ENCODE data around the gene ERCC3. TPM values are rescaled to one million over a fixed set of nuclear protein-coding genes. Genes with fewer than 3 reads are reported as not detected.
A peak's percentile ranks its signal among the peaks of the same experiment; 100 is the strongest.
"Not testable (repeated sequence)": the region's sequence is repeated elsewhere in the genome, so short reads cannot be mapped to it uniquely, and the experiment has no call there.

ERCC3 gene
- total RNA-seq, 1 donor from 2014 or later, result 37.5 TPM

DNA sequence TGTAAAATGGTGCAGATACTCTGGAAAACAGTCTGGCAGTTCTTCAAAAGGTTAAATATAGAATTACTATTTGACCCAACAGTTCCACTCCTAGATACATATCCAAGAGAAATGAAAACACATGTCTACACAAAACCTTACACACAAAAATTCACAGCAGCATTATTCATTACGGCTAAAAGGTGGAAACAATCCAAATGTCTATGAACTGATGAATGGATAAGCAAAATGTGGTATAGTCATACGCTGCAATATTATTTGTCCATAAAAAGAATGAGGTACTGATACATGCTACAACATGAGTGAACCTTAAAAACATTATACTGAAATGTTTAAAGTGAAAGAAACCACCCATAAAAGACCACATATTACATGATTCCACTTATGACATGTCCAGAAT is 77.8 kb downstream of the ERCC3 start:
- Mint-ChIP-seq H3K36me3 (ENCODE audit: low read depth) (peaks cover 4% of the 10 kb centered on the region), H3K4me3 (ENCODE audit: unreplicated experiment) (no peak overlapping the region), H3K9me3 (ENCODE audit: low read depth) (peaks cover 10% of the 10 kb centered on the region), H3K27me3 (ENCODE audit: low read depth) (no peaks in the 10 kb centered on the region), H3K4me1 (ENCODE audit: low read depth) (peaks cover 57% of the 10 kb centered on the region), H3K27ac (ENCODE audit: unreplicated experiment) (peak overlapping the region; percentile 60)
- no peak for DNase-seq (ENCODE audit: low spot score)
- no peak for TF ChIP-seq CTCF (IDR thresholded peaks at IDR 0.05)

DNA sequence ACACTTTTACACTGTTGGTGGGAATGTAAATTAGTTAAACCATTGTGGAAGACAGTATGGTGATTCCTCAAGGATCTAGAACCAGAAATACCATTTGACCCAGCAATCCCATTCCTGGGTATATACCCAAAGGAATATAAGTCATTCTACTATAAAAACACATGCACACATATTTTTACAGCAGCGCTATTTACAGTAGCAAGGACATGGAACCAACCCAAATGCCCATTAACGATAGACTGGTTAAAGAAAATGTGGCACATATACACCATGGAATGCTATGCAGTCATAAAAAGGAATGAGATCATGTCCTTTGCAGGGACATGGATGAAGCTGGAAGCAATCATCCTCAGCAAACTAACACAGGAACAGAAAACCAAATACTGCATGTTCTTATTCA is 79.7 kb downstream of the ERCC3 start:
- not testable (repeated sequence) for H3K4me3 Mint-ChIP-seq (ENCODE audit: unreplicated experiment)

DNA sequence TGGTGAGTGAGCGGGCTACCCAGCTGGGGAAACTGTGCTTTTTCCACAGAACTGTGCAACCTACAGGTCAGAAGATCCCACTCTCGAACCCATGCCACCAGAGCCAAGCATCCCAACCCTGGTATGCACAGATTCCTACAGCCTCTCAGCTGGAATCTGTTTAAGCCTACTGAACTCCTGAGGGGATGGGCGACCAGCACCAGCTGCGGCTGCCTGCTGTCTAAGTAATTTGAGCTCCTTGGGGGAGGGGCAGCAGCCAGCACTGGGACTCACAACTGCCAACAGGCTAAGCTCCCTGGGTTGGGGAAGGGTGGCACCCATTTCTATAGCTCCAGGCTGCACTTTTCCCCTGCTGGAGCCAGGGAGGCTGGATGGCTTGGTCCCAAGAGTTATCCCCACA is 85.6 kb downstream of the ERCC3 start:
- Mint-ChIP-seq H3K27ac (ENCODE audit: unreplicated experiment) (peak overlapping the region; percentile 71), H3K27me3 (ENCODE audit: low read depth) (no peaks in the 10 kb centered on the region), H3K36me3 (ENCODE audit: low read depth) (peaks cover 4% of the 10 kb centered on the region), H3K4me3 (ENCODE audit: unreplicated experiment) (no peak overlapping the region), H3K4me1 (ENCODE audit: low read depth) (peaks cover 37% of the 10 kb centered on the region), H3K9me3 (ENCODE audit: low read depth) (peaks cover 3% of the 10 kb centered on the region)
- no peak for TF ChIP-seq CTCF (IDR thresholded peaks at IDR 0.05)
- DNase-seq (ENCODE audit: low spot score), result no peak

More for the DNA sequence above, 79.7 kb downstream of the ERCC3 start:
- Mint-ChIP-seq H3K4me1 (ENCODE audit: low read depth) (peaks cover 63% of the 10 kb centered on the region), H3K27ac (ENCODE audit: unreplicated experiment) (peak overlapping the region; percentile 82)
- DNase-seq (ENCODE audit: low spot score); H3K36me3 Mint-ChIP-seq (ENCODE audit: low read depth); H3K9me3 Mint-ChIP-seq (ENCODE audit: low read depth); H3K27me3 Mint-ChIP-seq (ENCODE audit: low read depth): not testable (repeated sequence)

Other genes with a start within 250 kb of the ERCC3 start
- gene BIN1, start 187.0 kb downstream of the ERCC3 start, total RNA-seq, result 40.0 to 64.0 TPM (median 63.6 TPM) in 3 replicates
- 11.7 to 17.2 TPM (median 13.4 TPM) in 3 replicates for gene CYP27C1, start 73.8 kb downstream of the ERCC3 start, total RNA-seq
- gene MAP3K2, start 93.8 kb upstream of the ERCC3 start, total RNA-seq, result 77.3 to 88.1 TPM (median 79.5 TPM) in 3 replicates
- 2.6 to 5.3 TPM (median 2.7 TPM) in 3 replicates for gene PROC, start 124.3 kb upstream of the ERCC3 start, total RNA-seq
- 32.4 to 41.8 TPM (median 37.4 TPM) in 3 replicates for gene IWS1, start 232.3 kb upstream of the ERCC3 start, total RNA-seq
- gene MYO7B, start 241.5 kb upstream of the ERCC3 start, total RNA-seq, result 0.02 to 0.31 TPM in 2 of 3 replicates, not detected in the other

Measured in chondrocyte (in vitro differentiated cells).